Esophagus muscularis mucosa (tissue), 4 donors: Measurements from ENCODE around the gene PCNX2. TPM values are rescaled to one million over a fixed set of nuclear protein-coding genes. Genes with fewer than 3 reads are reported as not detected.

Source experiments
- DNase-seq: peaks from one replicate; pipeline ENCODE4 v3.0.0-alpha.2; 2017; ENCODE audit errors: extremely low spot score
- H3K27ac ChIP-seq, 4 donors: fragments of 200-600 bp; sonication (generic); replicated peaks in 1 of 4; 1 replicate in 3 of 4; 2 replicates in 1 of 4; pipeline ENCODE4 v1.5.1; 2016 to 2019; ENCODE audit warnings: mild to moderate bottlenecking in 1 of 4
- H3K27me3 ChIP-seq, 4 donors: fragments of 200-600 bp; sonication (generic); one replicate each; pipeline versions ENCODE4 v1.5.1 to v1.6.0; 2016 to 2019
- H3K36me3 ChIP-seq, 4 donors: fragments of 200-600 bp; sonication (generic); one replicate each; pipeline ENCODE4 v1.5.1; 2016 to 2019
- H3K4me1 ChIP-seq, 4 donors: fragments of 200-600 bp; sonication (generic); one replicate each; pipeline ENCODE4 v1.5.1; 2016 to 2019
- H3K4me3 ChIP-seq, 4 donors: fragments of 200-600 bp; sonication (generic); 1 replicate in 2 of 4; 2 replicates in 2 of 4; pipeline ENCODE4 v1.5.1; 2016 to 2019; ENCODE audit warnings: mild to moderate bottlenecking in 4 of 4, moderate library complexity in 1 of 4
- H3K9me3 ChIP-seq, 4 donors: fragments of 200-600 bp; sonication (generic); 1 replicate in 3 of 4; 2 replicates in 1 of 4; pipeline ENCODE4 v1.5.1; 2016 to 2019
- CTCF ChIP-seq, 3 experiments: fragments of 200-600 bp in 2 of 3; fragments of 450-650 bp in 1 of 3; sonication (generic) in 2 of 3; IDR thresholded peaks; one replicate each; pipeline ENCODE4 v1.5.1; 2017 to 2019; ENCODE audit warnings: antibody characterized with exemption in 3 of 3, mild to moderate bottlenecking in 2 of 3, moderate library complexity in 1 of 3
- EP300 ChIP-seq: sonication (generic); formaldehyde crosslinking; IDR thresholded peaks from one replicate; pipeline ENCODE4 v1.6.1; 2017; ENCODE audit warnings: antibody characterized with exemption
- POLR2A ChIP-seq: fragments of 450-650 bp; IDR thresholded peaks from one replicate; pipeline ENCODE4 v1.6.1; 2017; ENCODE audit warnings: antibody characterized with exemption, moderate library complexity, mild to moderate bottlenecking, low read depth
- POLR2AphosphoS5 ChIP-seq, 2 donors: sonication (generic); formaldehyde crosslinking; IDR thresholded peaks; one replicate each; pipeline ENCODE4 v1.6.1; 2017; ENCODE audit warnings: antibody characterized with exemption in 2 of 2
- WGBS: methylation state at CpG from one replicate; pipeline ENCODE4 v1.1.5; 2018; 5-methylcytosine and 5-hydroxymethylcytosine counted together
- intact Hi-C: fragments of 100-400 bp; cut with DNase I; formaldehyde crosslinking; loops from one replicate; pipeline ENCODE4 v1.15.1; 2023
- total RNA-seq, 4 donors: library from RNA; depleted of rRNA; stranded (reverse); fragments of >200 nt; gene quantifications; one replicate each; pipeline versions ENCODE4 v1.1.0 to v1.2.1, GENCODE V29; 2016

The PCNX2 gene
- total RNA-seq, 4 donors from 2014 or later, result 5.7 to 23.3 (median 7.9) TPM

GRCh38 chr1:232987774-232988140 lies 307.8 kb downstream of the PCNX2 start:
- Histone ChIP-seq H3K27me3 (no peaks in the 10 kb centered on the region), H3K4me1 (no peaks in the 10 kb centered on the region), H3K36me3 (peaks cover 0 to 15% (median 7%) of the 10 kb centered on the region in 4 donors), H3K4me3 (no peak overlapping the region), H3K27ac (no peak overlapping the region), H3K9me3 (no peaks in the 10 kb centered on the region)
- DNase-seq, result no peak
- no peak for TF ChIP-seq EP300
- no peak for TF ChIP-seq POLR2A
- no peak for TF ChIP-seq CTCF (IDR thresholded peaks at IDR 0.05)
- TF ChIP-seq POLR2AphosphoS5 (IDR thresholded peaks at IDR 0.05), result no peak
- WGBS, result 89% methylated on average over 11 of the region's 13 CpGs
- intact Hi-C loops, result no loop called here

GRCh38 chr1:232987046-232987773 lies 308.3 kb downstream of the PCNX2 start:
- H3K4me3 ChIP-seq, result no peak overlapping the region
- no peaks in the 10 kb centered on the region for H3K27me3 ChIP-seq
- no peaks in the 10 kb centered on the region for H3K4me1 ChIP-seq
- H3K9me3 ChIP-seq, result no peaks in the 10 kb centered on the region
- no peak for TF ChIP-seq EP300
- TF ChIP-seq CTCF (IDR thresholded peaks at IDR 0.05), result no peak
- TF ChIP-seq POLR2A, result no peak
- TF ChIP-seq POLR2AphosphoS5 (IDR thresholded peaks at IDR 0.05), result no peak
- 94% methylated on average over 11 of the region's 11 CpGs for WGBS
- H3K36me3 ChIP-seq, result peaks cover 0 to 15% (median 7%) of the 10 kb centered on the region in 4 donors
- no peak overlapping the region for H3K27ac ChIP-seq
- intact Hi-C loops, result no loop called here
- DNase-seq, result no peak

- intact Hi-C loops, result no loop called here
- TF ChIP-seq POLR2A (no peak), POLR2AphosphoS5 (IDR thresholded peaks at IDR 0.05) (no peak), CTCF (IDR thresholded peaks at IDR 0.05) (no peak), EP300 (no peak)
- DNase-seq, result no peak
- no peaks in the 10 kb centered on the region for H3K27me3 ChIP-seq
- H3K36me3 ChIP-seq, result peaks cover 0 to 15% (median 7%) of the 10 kb centered on the region in 4 donors
- no peaks in the 10 kb centered on the region for H3K9me3 ChIP-seq
- no peak overlapping the region for H3K4me3 ChIP-seq
- no peaks in the 10 kb centered on the region for H3K4me1 ChIP-seq
- WGBS, result 93% methylated on average over 4 of the region's 5 CpGs
- no peak overlapping the region for H3K27ac ChIP-seq
Observed at GRCh38 chr1:232986527-232986922, 309.0 kb downstream of the PCNX2 start.

- Histone ChIP-seq H3K4me1 (no peaks in the 10 kb centered on the region), H3K27me3 (no peaks in the 10 kb centered on the region), H3K9me3 (no peaks in the 10 kb centered on the region), H3K27ac (no peak overlapping the region), H3K36me3 (peaks cover 0 to 15% (median 7%) of the 10 kb centered on the region in 4 donors), H3K4me3 (no peak overlapping the region)
- DNase-seq, result no peak
- 89% methylated on average over 15 of the region's 31 CpGs for WGBS
- intact Hi-C loops, result no loop called here
- TF ChIP-seq CTCF (IDR thresholded peaks at IDR 0.05) (no peak), EP300 (no peak), POLR2A (no peak), POLR2AphosphoS5 (IDR thresholded peaks at IDR 0.05) (no peak)
Observed at GRCh38 chr1:232985882-232986526, 309.5 kb downstream of the PCNX2 start.
